NCI-H2107 treated with DMSO at 0.1 percent for 48 hours (cell line): ENCODE measurements around the gene FBXO31.
"Not testable (repeated sequence)": the region's sequence is repeated elsewhere in the genome, so short reads cannot be mapped to it uniquely, and the experiment has no call there.

Experiments used
- DNase-seq: peaks from one replicate; lab custom pipeline; 2025; ENCODE audit not compliant: unreplicated experiment; lab: John Stamatoyannopoulos, UW

Gene FBXO31

DNA sequence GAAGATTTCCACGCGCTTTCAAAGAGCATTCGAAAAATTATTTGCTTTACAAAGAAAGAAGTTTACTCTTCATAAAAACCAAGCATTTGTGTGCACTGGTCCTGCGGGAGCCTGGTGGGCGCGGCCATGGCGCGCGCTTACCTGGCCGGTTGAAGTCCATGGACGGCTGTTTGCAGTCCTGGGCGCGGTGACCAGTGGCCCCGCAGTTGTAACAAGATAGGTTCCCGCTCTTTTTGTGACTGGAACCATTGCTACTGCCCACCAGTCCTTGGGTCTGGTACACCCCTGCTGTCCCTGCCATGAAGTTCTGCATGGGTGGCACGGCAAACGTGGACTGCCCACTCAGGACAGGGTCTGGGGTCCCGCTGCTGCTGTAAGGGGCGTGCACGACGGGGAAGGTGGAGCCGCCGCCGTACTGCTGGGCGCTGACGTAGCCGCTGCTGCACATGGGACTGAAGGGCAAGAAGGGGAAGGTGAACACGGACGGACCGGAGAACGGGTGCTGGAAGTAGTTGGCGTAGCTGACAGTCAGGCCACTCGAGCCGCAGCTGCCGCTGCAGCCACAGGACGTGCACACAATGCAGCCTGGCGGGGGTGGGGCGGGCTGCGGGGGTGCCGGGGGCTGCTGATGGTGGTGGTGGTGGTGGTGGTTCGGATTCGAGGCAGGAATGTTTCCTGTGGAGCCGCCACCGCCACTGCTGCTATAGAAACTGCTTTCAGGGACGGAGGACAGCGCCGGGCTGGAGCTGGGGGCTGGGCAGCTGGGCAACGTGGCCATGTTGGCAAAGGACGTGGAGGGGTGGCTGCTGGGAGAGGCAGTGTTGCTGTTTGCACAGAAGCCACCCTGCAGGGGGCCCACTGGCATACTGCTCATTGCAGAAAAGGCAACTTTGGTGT is 28.0 kb upstream of the FBXO31 start:
- no peak for DNase-seq

DNA sequence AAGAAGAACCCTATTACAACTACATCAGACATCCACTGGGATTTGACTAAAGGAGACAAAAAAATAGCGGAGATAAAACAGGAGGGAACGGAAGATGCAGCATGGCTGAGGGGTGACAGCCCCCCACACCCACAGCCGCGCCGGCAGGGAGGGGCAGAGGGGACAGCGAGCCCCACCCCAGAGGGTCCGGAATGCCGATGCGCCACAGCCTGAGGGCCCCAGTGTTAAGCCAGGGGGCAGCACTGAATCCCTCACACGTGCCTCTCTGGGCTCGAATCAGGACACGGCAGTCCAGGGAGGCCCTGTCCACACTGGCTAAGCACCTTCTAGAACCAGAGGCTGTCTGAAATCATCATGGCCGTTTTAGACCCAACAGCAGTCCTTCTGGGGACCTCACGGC is 27.4 kb upstream of the FBXO31 start:
- DNase-seq, result no peak

GRCh38 chr16:87410530-87410929 is 27.0 kb upstream of the FBXO31 start:
- no peak for DNase-seq

DNA sequence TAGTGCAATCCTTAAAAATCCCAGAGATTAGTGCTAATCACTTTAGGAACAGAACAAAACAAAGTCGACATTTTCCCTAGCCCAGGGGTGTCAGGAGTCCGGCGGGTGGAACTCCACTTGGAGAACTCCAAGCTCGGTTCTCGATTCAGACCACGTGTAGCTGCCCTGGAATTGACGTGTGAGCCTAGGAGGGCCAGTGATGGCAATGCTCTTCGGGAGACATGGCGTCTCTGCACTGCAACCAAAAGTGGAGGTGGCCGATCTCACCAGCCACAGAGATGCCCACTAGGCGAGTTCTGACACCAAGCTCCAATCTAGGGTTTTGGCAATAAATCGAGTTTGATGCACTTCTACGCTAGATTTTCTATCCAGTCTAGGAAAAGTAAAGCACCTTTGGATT is 26.2 kb upstream of the FBXO31 start:
- DNase-seq, result no peak

DNA sequence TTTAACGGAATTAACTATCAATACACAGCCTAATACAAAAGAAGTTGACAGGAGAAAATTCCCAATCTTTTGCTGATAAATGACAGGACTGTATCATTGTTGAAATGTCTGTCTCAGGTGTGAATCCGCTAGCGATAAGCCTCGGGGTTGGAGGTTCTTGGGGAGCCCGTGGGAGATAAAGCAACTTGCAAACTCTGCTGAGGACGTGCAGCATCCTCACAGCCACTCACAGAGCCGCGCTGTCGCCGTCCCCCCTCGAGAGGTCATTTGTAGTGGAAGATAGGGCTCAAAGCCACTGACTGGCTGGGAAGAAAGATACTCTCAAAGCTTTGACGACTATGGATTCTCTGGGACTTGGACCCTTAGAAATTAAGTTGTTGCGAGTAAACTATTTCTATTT is 25.6 kb upstream of the FBXO31 start:
- DNase-seq, result no peak

DNA sequence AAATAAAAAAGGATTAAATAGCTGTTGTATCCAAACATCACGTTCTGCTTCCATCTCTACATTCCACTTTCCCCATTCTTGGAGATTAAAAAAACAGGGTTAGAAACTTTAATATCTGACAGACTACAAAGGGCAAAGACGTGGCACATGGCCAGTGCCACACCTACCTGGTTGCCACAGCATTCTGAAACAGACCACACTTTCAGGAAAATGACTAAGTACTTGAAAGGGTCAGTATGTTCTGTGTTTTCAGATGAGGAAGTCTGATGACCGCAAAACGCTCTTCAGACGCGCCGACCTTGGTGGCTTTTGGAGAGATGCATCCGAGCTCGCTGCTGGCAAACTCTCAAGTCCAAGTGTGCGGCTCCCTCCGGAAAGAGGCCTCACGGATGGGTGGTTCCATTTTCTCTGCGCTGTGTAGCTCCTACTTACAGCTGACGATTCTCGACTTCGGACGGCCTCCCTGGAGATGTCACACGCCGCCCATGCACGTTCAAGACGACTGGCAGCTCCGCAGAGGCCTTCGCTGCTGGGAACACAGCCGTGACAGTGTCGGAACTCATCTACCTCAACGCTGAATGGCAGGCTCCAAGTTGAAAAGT is 24.0 kb upstream of the FBXO31 start:
- no peak for DNase-seq

DNA sequence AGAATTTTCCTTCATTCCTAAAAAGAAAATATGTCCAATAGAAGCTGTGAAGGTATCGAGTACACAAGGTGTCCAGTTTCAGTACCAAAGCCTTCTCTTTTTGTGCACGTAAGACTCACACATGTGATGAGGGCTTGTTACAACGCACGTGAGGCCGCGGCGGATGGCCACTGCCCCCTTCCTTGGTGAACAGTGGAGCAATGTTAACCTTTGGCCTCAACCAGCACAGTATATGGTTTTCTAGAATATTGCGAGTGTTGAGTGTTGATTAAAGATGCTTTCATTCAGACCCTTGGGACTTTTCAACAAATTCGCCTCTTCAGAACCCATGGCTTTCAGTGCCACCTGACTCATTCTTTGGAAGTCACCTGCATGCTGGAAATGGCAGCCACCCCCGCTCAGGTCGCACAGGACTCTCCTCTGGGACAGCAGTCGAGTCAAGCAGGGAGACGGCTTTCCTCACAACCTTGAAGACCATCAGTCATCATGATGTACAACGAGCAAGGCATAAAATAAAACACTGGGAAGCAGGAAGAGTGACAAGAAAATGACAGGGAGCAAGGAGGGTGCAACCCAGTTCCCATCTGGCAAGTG is 23.0 kb upstream of the FBXO31 start:
- no peak for DNase-seq

- DNase-seq, result no peak
These were observed 21.4 kb upstream of the FBXO31 start for GRCh38 chr16:87404764-87405625.

DNA sequence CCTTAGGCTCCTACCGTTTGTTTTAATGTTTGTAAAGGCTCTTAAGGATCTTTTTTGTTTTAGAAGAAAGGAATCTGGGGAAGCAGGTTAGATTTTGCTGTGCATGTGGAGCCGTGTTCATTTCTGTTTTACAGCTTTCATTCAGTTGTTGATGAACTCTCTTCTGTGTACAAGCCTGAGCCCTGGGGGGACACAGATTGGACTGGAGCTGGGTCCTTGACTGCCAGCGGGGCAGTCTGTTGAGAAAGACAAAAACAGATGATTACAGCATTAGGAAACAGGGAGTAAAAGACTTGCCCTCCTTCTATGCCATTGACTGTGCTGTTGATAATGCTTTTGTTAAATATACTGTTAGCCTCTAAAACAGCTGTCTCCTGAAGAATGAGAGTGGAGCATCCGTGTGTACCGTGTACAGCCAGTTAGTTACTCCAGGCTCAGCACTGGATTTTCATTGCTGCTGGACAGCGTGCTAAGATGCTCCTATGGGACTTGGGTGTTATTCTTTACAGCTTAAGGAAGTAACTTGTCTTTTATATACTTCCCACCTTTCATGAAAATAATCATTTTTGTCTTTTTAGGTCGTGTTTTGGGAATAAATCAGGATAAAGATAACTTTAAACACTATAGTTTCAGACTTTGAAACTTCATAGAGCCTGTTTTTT is 11.7 kb upstream of the FBXO31 start:
- no peak for DNase-seq

GRCh38 chr16:87393680-87394055 is 10.1 kb upstream of the FBXO31 start:
- DNase-seq, result no peak

DNA sequence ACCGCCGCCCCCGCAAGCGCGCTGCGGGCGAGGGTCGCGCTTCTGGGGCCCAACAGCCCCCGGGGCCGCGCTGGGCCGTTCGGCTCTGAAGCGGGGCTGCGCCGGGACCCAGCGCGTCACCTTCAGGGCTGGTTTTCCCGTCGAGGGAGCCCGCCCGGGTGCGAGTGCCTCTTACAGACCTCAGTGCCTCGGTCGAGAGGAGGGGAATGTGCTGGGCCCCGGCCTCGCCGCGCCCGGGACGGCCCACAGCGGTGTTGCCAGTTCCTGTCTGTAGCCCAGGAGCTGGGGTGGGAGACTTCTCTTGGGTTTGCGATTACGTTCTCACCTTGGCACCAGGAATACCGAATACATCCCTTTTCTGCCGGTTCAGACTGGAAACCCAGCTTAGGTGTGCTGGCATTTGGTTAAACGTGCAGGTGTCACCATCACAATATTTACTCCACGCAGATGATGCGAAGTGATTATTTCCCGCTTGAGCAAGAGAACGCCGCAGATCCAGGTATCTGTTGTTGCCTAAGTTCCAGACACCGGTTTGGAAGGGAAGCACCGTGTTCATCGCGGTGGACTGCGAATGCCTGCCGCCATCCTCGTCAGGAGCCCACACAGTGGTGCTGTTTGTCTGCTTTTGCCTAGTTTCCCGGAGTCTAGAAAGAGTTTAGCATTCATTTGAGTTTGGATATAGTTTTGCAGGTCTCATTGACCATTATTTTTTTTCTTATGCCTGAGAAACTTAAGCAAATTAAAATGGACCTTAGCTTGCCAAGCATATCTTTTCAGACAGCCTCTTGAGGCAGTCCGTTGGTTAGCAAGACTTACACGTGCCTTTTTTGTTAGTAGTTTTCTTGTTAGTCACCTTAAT is 9.5 kb upstream of the FBXO31 start:
- DNase-seq, result peak; percentile 35

- DNase-seq, result peak; percentile 69
These were observed 8.6 kb upstream of the FBXO31 start, which contains the start of gene MAP1LC3B for GRCh38 chr16:87391950-87392820. TSS of gene MAP1LC3B (plus strand) at chr16:87392336. CDS start at chr16:87392428, 92 bp downstream.

DNA sequence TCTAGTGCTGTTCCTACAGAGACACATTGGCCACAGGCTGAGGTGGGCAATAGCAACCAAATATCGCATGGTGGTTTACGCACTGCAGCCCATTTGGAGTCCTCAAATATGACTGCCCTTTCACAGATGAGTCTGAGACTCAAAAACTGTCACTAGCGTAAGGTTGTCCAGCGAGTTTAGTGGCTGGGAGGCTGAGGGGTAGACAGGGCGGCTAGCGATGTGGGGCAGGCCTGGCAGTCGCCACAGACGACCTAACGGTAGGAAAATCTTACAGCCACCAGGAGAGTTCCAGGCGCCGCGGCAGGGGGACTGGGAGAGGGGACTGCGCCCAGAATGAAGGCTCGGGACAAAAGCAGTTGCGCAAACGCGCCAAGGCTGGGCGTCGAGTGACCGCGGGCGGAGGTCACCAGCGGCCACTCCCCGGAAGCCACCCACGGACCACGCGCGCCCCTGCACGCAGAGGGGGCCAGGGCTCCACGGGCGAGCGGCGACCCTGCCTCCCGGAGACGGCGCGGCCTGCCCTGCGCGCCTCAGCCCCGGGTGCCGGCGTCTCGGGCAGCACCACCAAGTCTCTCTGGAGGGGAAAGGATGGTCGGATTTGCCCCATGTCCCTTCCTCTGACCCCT is 7.9 kb upstream of the FBXO31 start:
- DNase-seq, result no peak

GRCh38 chr16:87390641-87391323 is 7.2 kb upstream of the FBXO31 start:
- no peak for DNase-seq

GRCh38 chr16:87389914-87390313 is 6.3 kb upstream of the FBXO31 start:
- DNase-seq, result not testable (repeated sequence)

GRCh38 chr16:87389245-87389644 is 5.7 kb upstream of the FBXO31 start:
- no peak for DNase-seq

DNA sequence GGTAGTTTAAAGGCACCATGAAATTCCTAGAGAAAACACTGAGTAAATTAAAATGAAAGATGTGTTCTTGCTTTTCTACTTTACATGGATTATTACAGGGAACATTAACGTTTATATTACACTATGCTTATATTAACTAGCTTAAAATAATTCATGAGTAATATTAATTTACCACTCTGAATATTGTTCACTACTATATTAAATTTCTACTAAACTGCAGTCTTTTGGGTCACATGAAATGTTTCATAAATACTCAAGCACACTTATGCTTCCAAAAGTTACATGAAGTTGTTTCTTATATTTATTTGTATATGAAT is 5.2 kb upstream of the FBXO31 start:
- no peak for DNase-seq
